ENCODE measurements around the gene MALRD1.

MALRD1 gene

GRCh38 chr10:19469521-19469920 is 420.9 kb downstream of the MALRD1 start:
- no peaks in the 10 kb centered on the region for H3K27me3 ChIP-seq (ENCODE audit: insufficient read depth, low read length)
- H3K79me2 ChIP-seq (ENCODE audit: insufficient read depth, low read length) = no peaks in the 10 kb centered on the region
- no peaks in the 10 kb centered on the region for H3K36me3 ChIP-seq (ENCODE audit: insufficient read depth, low read length)
- no peaks in the 10 kb centered on the region for H3K4me1 ChIP-seq (ENCODE audit: insufficient read depth, low read length, severe bottlenecking)
- no peaks in the 10 kb centered on the region for H3K9me3 ChIP-seq (ENCODE audit: low read length)
- TF ChIP-seq CTCF (IDR thresholded peaks at IDR 0.05; ENCODE audit: low read length) (no peak), EZH2 (IDR thresholded peaks at IDR 0.05; ENCODE audit: borderline replicate concordance, low read length) (no peak)
- H4K20me1 ChIP-seq (ENCODE audit: insufficient read depth, low read length) = no peaks in the 10 kb centered on the region
- H3K27ac ChIP-seq (ENCODE audit: low read depth, low read length, poor library complexity, severe bottlenecking) = no peak overlapping the region
- H3K9me2 ChIP-seq (ENCODE audit: low read depth, low read length) = no peaks in the 10 kb centered on the region
- no peak overlapping the region for H2AFZ ChIP-seq (ENCODE audit: low read length)
- no peaks in the 10 kb centered on the region for H3F3A ChIP-seq (ENCODE audit: insufficient read depth, low read length)
- H3K4me3 ChIP-seq (ENCODE audit: low read depth, low read length, poor library complexity, severe bottlenecking) = no peak overlapping the region
- no peak overlapping the region for H3K4me2 ChIP-seq (ENCODE audit: low read length)
- no peak overlapping the region for H3K9ac ChIP-seq (ENCODE audit: low read length)

GRCh38 chr10:19479854-19480253 is 431.3 kb downstream of the MALRD1 start:
- H3K4me2 ChIP-seq (ENCODE audit: low read length) = no peak overlapping the region
- TF ChIP-seq EZH2 (IDR thresholded peaks at IDR 0.05; ENCODE audit: borderline replicate concordance, low read length) (no peak), CTCF (IDR thresholded peaks at IDR 0.05; ENCODE audit: low read length) (no peak)
- H3K27ac ChIP-seq (ENCODE audit: low read depth, low read length, poor library complexity, severe bottlenecking) = no peak overlapping the region

GRCh38 chr10:19480353-19480752 is 431.8 kb downstream of the MALRD1 start:
- Histone ChIP-seq H3F3A (ENCODE audit: insufficient read depth, low read length) (no peaks in the 10 kb centered on the region), H3K4me2 (ENCODE audit: low read length) (no peak overlapping the region), H3K9me2 (ENCODE audit: low read depth, low read length) (no peaks in the 10 kb centered on the region), H4K20me1 (ENCODE audit: insufficient read depth, low read length) (no peaks in the 10 kb centered on the region), H3K36me3 (ENCODE audit: insufficient read depth, low read length) (no peaks in the 10 kb centered on the region), H3K27me3 (ENCODE audit: insufficient read depth, low read length) (no peaks in the 10 kb centered on the region), H3K9ac (ENCODE audit: low read length) (no peak overlapping the region), H3K9me3 (ENCODE audit: low read length) (no peaks in the 10 kb centered on the region), H3K27ac (ENCODE audit: low read depth, low read length, poor library complexity, severe bottlenecking) (no peak overlapping the region), H3K4me3 (ENCODE audit: low read depth, low read length, poor library complexity, severe bottlenecking) (no peak overlapping the region), H3K4me1 (ENCODE audit: insufficient read depth, low read length, severe bottlenecking) (no peaks in the 10 kb centered on the region), H2AFZ (ENCODE audit: low read length) (no peak overlapping the region), H3K79me2 (ENCODE audit: insufficient read depth, low read length) (no peaks in the 10 kb centered on the region)
- TF ChIP-seq CTCF (IDR thresholded peaks at IDR 0.05; ENCODE audit: low read length) (no peak), EZH2 (IDR thresholded peaks at IDR 0.05; ENCODE audit: borderline replicate concordance, low read length) (no peak)

More at GRCh38 chr10:19479854-19480253, 431.3 kb downstream of the MALRD1 start:
- Histone ChIP-seq H3K9me3 (ENCODE audit: low read length) (no peaks in the 10 kb centered on the region), H3K79me2 (ENCODE audit: insufficient read depth, low read length) (no peaks in the 10 kb centered on the region), H3K36me3 (ENCODE audit: insufficient read depth, low read length) (no peaks in the 10 kb centered on the region), H3K4me3 (ENCODE audit: low read depth, low read length, poor library complexity, severe bottlenecking) (no peak overlapping the region), H3K4me1 (ENCODE audit: insufficient read depth, low read length, severe bottlenecking) (no peaks in the 10 kb centered on the region), H3K27me3 (ENCODE audit: insufficient read depth, low read length) (no peaks in the 10 kb centered on the region), H3K9me2 (ENCODE audit: low read depth, low read length) (no peaks in the 10 kb centered on the region), H3K9ac (ENCODE audit: low read length) (no peak overlapping the region), H4K20me1 (ENCODE audit: insufficient read depth, low read length) (no peaks in the 10 kb centered on the region), H3F3A (ENCODE audit: insufficient read depth, low read length) (no peaks in the 10 kb centered on the region), H2AFZ (ENCODE audit: low read length) (no peak overlapping the region)

All from OCI-LY1 (cell line).